Liver (tissue), 9 donors: Measurements from ENCODE around the gene SLCO2A1. TPM values are rescaled to one million over a fixed set of nuclear protein-coding genes. Genes with fewer than 3 reads are reported as not detected.

Experiments
- DNase-seq: peaks from one replicate; pipeline ENCODE4 v3.0.0-alpha.2; 2017; ENCODE audit warnings: low spot score
- H3K27ac ChIP-seq, 2 donors: one replicate each; pipeline ENCODE4 v1.7.0; 2013; ENCODE audit warnings: inconsistent platforms in 2 of 2, low read length in 2 of 2, control low read depth in 1 of 2, low read depth in 1 of 2, mild to moderate bottlenecking in 1 of 2
- H3K27me3 ChIP-seq, 4 donors: one replicate each; pipeline versions ENCODE4 v1.6.1 to v1.7.0; 2013; ENCODE audit warnings: low read length in 3 of 4, inconsistent platforms in 1 of 4, mild to moderate bottlenecking in 1 of 4, moderate library complexity in 1 of 4; ENCODE audit not compliant: control insufficient read depth in 4 of 4, insufficient read depth in 4 of 4
- H3K36me3 ChIP-seq, 4 donors: one replicate each; pipeline versions ENCODE4 v1.6.1 to v1.7.0; 2013; ENCODE audit warnings: low read length in 3 of 4, mild to moderate bottlenecking in 3 of 4, low read depth in 1 of 4, moderate library complexity in 1 of 4; ENCODE audit not compliant: control insufficient read depth in 4 of 4, insufficient read depth in 3 of 4
- H3K4me1 ChIP-seq, 4 donors: one replicate each; pipeline versions ENCODE4 v1.6.1 to v1.7.0; 2013; ENCODE audit warnings: low read length in 3 of 4, mild to moderate bottlenecking in 3 of 4, moderate library complexity in 1 of 4; ENCODE audit not compliant: control insufficient read depth in 4 of 4, insufficient read depth in 4 of 4
- H3K4me3 ChIP-seq, 3 donors: one replicate each; pipeline versions ENCODE4 v1.6.1 to v1.7.0; 2013; ENCODE audit warnings: low read length in 3 of 3, control low read depth in 1 of 3, low read depth in 1 of 3, mild to moderate bottlenecking in 1 of 3
- H3K9ac ChIP-seq, 2 donors: one replicate each; pipeline ENCODE4 v1.7.0; 2013; ENCODE audit warnings: low read length in 2 of 2, mild to moderate bottlenecking in 2 of 2, moderate library complexity in 2 of 2, control low read depth in 1 of 2, low read depth in 1 of 2
- H3K9me3 ChIP-seq, 4 donors: one replicate each; pipeline versions ENCODE4 v1.6.1 to v1.7.0; 2013; ENCODE audit warnings: low read length in 3 of 4; ENCODE audit not compliant: control insufficient read depth in 4 of 4
- ATF3 ChIP-seq: IDR thresholded peaks from 2 replicates; pipeline ENCODE4 v1.6.1; 2016; ENCODE audit warnings: antibody characterized with exemption
- FOXA2 ChIP-seq: IDR thresholded peaks from 2 replicates; pipeline ENCODE4 v1.6.1; 2016; ENCODE audit warnings: antibody characterized with exemption
- HNF4A ChIP-seq, 2 donors: conservative IDR thresholded peaks; 2 replicates each; pipeline ENCODE4 v1.6.1; 2016; ENCODE audit warnings: antibody characterized with exemption in 2 of 2, mild to moderate bottlenecking in 2 of 2
- HNF4G ChIP-seq: IDR thresholded peaks from 2 replicates; pipeline ENCODE4 v1.6.1; 2016; ENCODE audit warnings: antibody characterized with exemption
- JUND ChIP-seq, 2 donors: IDR thresholded peaks; 2 replicates each; pipeline ENCODE4 v1.6.1; 2016; ENCODE audit warnings: antibody characterized with exemption in 2 of 2
- RAD21 ChIP-seq, 2 donors: IDR thresholded peaks; 2 replicates each; pipeline ENCODE4 v1.6.1; 2016; ENCODE audit warnings: antibody characterized with exemption in 2 of 2, mild to moderate bottlenecking in 2 of 2
- REST ChIP-seq: IDR thresholded peaks from 2 replicates; pipeline ENCODE4 v1.6.1; 2016; ENCODE audit warnings: antibody characterized with exemption, mild to moderate bottlenecking
- SP1 ChIP-seq: IDR thresholded peaks from 2 replicates; pipeline ENCODE4 v1.6.1; 2018; ENCODE audit warnings: antibody characterized with exemption, mild to moderate bottlenecking
- TAF1 ChIP-seq: conservative IDR thresholded peaks from 2 replicates; pipeline ENCODE4 v1.6.1; 2016; ENCODE audit warnings: antibody characterized with exemption, mild to moderate bottlenecking
- YY1 ChIP-seq: IDR thresholded peaks from 2 replicates; pipeline ENCODE4 v1.6.1; 2016; ENCODE audit warnings: antibody characterized with exemption, mild to moderate bottlenecking
- ZBTB33 ChIP-seq: IDR thresholded peaks from 2 replicates; pipeline ENCODE4 v1.6.1; 2016; ENCODE audit warnings: antibody characterized with exemption
- WGBS: extraction: QIAGEN DNeasy Blood & Tissue Kit; methylation state at CpG from one replicate; pipeline ENCODE4 v1.1.7; 2013; 5-methylcytosine and 5-hydroxymethylcytosine counted together
- polyA plus RNA-seq, 2 donors: library from polyadenylated mRNA; stranded (reverse) in 1 of 2; unstranded in 1 of 2; fragments of 200-250 nt in 1 of 2; fragments of >200 nt in 1 of 2; fragmentation: Nextera tagmentation in 1 of 2; extraction: Ambion mirVana in 1 of 2; gene quantifications; one replicate each; pipeline versions ENCODE4 v1.2.1 to v1.2.3, GENCODE V29; 2013 to 2015
- total RNA-seq, 2 donors: library from RNA; depleted of rRNA; stranded (reverse); fragments of >200 nt; gene quantifications; one replicate each; pipeline ENCODE4 v1.2.3, GENCODE V29; 2014
- TF ChIP-seq, protein P1 (sequence below): fragments of 150-350 bp; IDR thresholded peaks from 2 replicates; pipeline ENCODE4 v1.5.1; 2017; ENCODE audit warnings: improper control_type of control experiment, low read depth, low read length; ENCODE audit not compliant: missing input control
- TF ChIP-seq, protein P2 (sequence below): IDR thresholded peaks from 2 replicates; pipeline ENCODE4 v1.6.1; 2016; ENCODE audit warnings: antibody characterized with exemption
- donor health status: healthy.
- donor health status: healthy.
- donor health status: healthy.
- donor health status: healthy.
- donor health status: healthy.

Gene SLCO2A1
- total and polyA plus RNA-seq, 4 donors: 0.56 to 3.1 (median 2.2) TPM

DNA sequence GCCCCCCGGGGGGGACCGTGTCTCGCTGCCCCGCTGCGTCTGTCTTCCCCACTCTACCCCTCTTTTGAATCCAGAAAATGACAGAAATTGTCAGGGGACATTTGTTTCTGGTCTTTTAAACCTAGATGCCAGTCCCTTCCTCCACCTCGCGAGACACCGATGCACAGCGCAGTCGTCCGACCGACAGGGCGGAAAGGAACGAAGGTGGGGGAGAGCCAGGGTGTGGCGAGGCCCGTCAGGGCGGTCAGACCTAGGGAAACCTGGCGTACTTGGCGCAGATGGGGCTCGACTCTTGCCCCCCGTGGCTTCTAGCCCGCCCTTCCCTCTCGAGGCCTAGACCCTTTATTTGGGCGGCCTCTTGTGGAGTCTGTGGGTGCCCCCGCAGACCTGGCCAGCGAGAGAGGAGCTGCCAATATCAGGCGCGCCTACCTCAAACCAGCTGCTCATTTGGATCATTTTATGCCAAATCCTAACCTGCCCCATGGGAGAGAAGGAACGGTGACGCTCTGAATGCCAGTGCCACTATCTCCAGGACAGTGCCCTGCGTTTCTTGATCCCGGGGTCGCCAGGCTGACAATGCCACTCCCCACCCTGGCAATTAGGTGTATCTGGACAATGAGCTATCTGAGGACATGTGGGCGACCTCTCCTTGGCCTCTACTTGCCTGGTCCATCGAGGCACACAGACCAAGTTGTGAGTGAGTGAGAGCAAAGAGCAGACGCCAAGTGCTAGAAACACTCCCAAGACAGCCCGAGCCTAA, 133.5 kb downstream of the SLCO2A1 start:
- peaks cover 0 to 7% (median 0%) of the 10 kb centered on the region in 4 donors for H3K27me3 ChIP-seq
- no peaks in the 10 kb centered on the region for H3K9me3 ChIP-seq
- no peak for TF ChIP-seq ATF3
- no peak for TF ChIP-seq ZBTB33
- no peak for TF ChIP-seq SP1
- TF ChIP-seq, protein P1, sequence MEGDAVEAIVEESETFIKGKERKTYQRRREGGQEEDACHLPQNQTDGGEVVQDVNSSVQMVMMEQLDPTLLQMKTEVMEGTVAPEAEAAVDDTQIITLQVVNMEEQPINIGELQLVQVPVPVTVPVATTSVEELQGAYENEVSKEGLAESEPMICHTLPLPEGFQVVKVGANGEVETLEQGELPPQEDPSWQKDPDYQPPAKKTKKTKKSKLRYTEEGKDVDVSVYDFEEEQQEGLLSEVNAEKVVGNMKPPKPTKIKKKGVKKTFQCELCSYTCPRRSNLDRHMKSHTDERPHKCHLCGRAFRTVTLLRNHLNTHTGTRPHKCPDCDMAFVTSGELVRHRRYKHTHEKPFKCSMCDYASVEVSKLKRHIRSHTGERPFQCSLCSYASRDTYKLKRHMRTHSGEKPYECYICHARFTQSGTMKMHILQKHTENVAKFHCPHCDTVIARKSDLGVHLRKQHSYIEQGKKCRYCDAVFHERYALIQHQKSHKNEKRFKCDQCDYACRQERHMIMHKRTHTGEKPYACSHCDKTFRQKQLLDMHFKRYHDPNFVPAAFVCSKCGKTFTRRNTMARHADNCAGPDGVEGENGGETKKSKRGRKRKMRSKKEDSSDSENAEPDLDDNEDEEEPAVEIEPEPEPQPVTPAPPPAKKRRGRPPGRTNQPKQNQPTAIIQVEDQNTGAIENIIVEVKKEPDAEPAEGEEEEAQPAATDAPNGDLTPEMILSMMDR: no peak
- TF ChIP-seq REST: no peak
- TF ChIP-seq JUND (IDR thresholded peaks at IDR 0.05): no peak
- no peak for TF ChIP-seq TAF1
- no peak for TF ChIP-seq HNF4G
- TF ChIP-seq YY1: no peak
- TF ChIP-seq, protein P2, sequence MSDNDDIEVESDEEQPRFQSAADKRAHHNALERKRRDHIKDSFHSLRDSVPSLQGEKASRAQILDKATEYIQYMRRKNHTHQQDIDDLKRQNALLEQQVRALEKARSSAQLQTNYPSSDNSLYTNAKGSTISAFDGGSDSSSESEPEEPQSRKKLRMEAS: no peak
- TF ChIP-seq RAD21 (IDR thresholded peaks at IDR 0.05): no peak
- no peak for TF ChIP-seq FOXA2
- no peak for TF ChIP-seq HNF4A (conservative IDR thresholded peaks at IDR 0.05)
- peaks cover 4 to 16% (median 10%) of the 10 kb centered on the region in 4 donors for H3K4me1 ChIP-seq
- DNase-seq: no peak
- H3K4me3 ChIP-seq: peak overlapping the region in 2 of 3 donors; percentile 30 to 65
- H3K36me3 ChIP-seq: no peaks in the 10 kb centered on the region
- WGBS: 18% methylated on average over 37 of the region's 37 CpGs
- H3K9ac ChIP-seq: no peak overlapping the region
- H3K27ac ChIP-seq: no peak overlapping the region
